Adipose tissue (tissue), 3 donors: Measurements from ENCODE around the gene CTBP1. TPM values are rescaled to one million over a fixed set of nuclear protein-coding genes. Genes with fewer than 3 reads are reported as not detected.

ENCODE experiments used
- H3K27ac ChIP-seq: one replicate; pipeline ENCODE4 v1.5.1; 2013; ENCODE audit warnings: low read depth, low read length
- WGBS, 3 donors: extraction: QIAGEN DNeasy Blood & Tissue Kit; methylation state at CpG; one replicate each; pipeline ENCODE4 v1.1.7; 2013; 5-methylcytosine and 5-hydroxymethylcytosine counted together
- polyA plus RNA-seq, 3 donors: library from polyadenylated mRNA; stranded (reverse); fragments of 200-250 nt; gene quantifications; one replicate each; pipeline ENCODE4 v1.2.3, GENCODE V29; 2013
- donor health status: healthy with polysubstance abuse.
- donor health status: Bipolar disorder and iron deficiency.
- donor health status: healthy.

Gene CTBP1
- polyA plus RNA-seq, 3 donors, result 102 to 144 (median 109) TPM

GRCh38 chr4:1285790-1286553 is 37.0 kb upstream of the CTBP1 start:
- WGBS, 3 donors, result 81 to 89% (median 85%) methylated on average over 20 to 21 of the region's 21 CpGs
- no peak overlapping the region for H3K27ac ChIP-seq

DNA sequence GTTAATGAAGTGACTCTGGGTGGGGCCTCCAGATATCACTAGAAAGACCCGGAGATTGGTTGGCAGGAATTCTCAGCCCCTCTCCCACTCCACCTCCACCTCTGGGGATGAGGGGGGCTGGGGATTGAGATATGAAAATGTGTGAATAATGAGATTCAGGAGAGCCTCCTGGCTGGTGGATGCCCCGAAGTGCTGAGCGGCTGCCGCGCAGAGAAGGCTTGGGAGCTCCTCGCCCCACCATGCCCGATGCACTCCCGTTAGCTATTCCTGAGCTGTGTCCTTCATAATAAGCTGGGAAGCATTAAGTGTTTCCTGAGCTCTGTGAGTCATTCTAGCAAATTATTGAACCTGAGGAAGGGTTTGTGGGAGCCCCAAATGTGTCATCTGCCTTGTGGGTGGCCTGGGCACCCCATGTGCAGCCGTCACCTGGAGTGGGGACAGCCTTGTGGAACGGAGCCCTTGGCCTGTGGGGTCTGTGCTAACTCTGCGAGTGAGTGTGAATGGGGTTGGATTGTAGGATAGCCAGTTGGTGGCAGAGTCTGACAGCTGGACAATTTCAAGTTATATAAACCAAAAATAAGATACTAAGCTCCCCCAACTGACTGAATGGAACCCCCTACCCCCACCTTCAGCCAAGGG is 36.3 kb upstream of the CTBP1 start:
- 76 to 83% (median 77%) methylated on average over 11 of the region's 11 CpGs for WGBS, 3 donors

DNA sequence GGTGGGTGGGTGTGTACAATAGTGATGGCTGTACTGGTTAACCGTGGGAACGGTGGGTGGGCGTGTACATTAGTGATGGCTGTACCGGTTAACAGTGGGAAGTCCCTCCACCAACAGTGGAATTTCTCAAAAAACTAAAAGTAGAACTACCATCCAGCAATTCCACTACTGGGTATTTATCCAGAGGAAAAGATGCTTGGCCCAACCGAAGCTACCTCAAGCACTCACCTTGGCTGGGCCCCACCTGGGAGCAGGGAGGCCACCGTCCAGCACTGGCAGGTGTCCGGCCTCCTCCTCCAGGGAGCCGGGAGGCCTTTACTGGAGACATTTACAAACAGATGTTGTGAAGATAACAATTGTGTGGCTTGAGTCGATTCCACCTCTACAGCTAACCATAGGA is 34.8 kb upstream of the CTBP1 start:
- H3K27ac ChIP-seq, result no peak overlapping the region
- WGBS, 3 donors, result 82 to 91% (median 88%) methylated on average over 9 of the region's 9 CpGs

More for the DNA sequence above, 36.3 kb upstream of the CTBP1 start:
- no peak overlapping the region for H3K27ac ChIP-seq

GRCh38 chr4:1279253-1279652 is 30.3 kb upstream of the CTBP1 start:
- no peak overlapping the region for H3K27ac ChIP-seq
- 89 to 91% (median 91%) methylated on average over 10 of the region's 10 CpGs for WGBS, 3 donors

GRCh38 chr4:1277667-1278665 is 29.0 kb upstream of the CTBP1 start:
- WGBS, 3 donors, result 83 to 84% (median 83%) methylated on average over 15 of the region's 15 CpGs
- no peak overlapping the region for H3K27ac ChIP-seq

GRCh38 chr4:1276984-1277383 is 28.1 kb upstream of the CTBP1 start:
- H3K27ac ChIP-seq, result no peak overlapping the region
- 92 to 95% (median 93%) methylated on average over 2 of the region's 2 CpGs for WGBS, 3 donors

- H3K27ac ChIP-seq, result no peak overlapping the region
- 72 to 82% (median 77%) methylated on average over 9 of the region's 9 CpGs for WGBS, 3 donors
These were observed 25.9 kb upstream of the CTBP1 start for GRCh38 chr4:1274871-1275270.

- WGBS, 3 donors, result 95 to 98% (median 98%) methylated on average over 5 of the region's 5 CpGs
These were observed 22.8 kb upstream of the CTBP1 start for GRCh38 chr4:1271686-1272085.

GRCh38 chr4:1269209-1269608 is 20.3 kb upstream of the CTBP1 start:
- no peak overlapping the region for H3K27ac ChIP-seq

More at GRCh38 chr4:1271686-1272085, 22.8 kb upstream of the CTBP1 start:
- no peak overlapping the region for H3K27ac ChIP-seq

GRCh38 chr4:1266881-1267763 is 18.2 kb upstream of the CTBP1 start:
- 86 to 91% (median 86%) methylated on average over 9 of the region's 9 CpGs for WGBS, 3 donors
- H3K27ac ChIP-seq, result no peak overlapping the region

GRCh38 chr4:1265351-1265750 is 16.4 kb upstream of the CTBP1 start:
- WGBS, 3 donors, result 95 to 97% (median 96%) methylated on average over 11 of the region's 11 CpGs

GRCh38 chr4:1264942-1265341 is 16.0 kb upstream of the CTBP1 start:
- H3K27ac ChIP-seq, result no peak overlapping the region
- WGBS, 3 donors, result 94 to 96% (median 95%) methylated on average over 3 of the region's 3 CpGs

More at GRCh38 chr4:1265351-1265750, 16.4 kb upstream of the CTBP1 start:
- H3K27ac ChIP-seq, result no peak overlapping the region

DNA sequence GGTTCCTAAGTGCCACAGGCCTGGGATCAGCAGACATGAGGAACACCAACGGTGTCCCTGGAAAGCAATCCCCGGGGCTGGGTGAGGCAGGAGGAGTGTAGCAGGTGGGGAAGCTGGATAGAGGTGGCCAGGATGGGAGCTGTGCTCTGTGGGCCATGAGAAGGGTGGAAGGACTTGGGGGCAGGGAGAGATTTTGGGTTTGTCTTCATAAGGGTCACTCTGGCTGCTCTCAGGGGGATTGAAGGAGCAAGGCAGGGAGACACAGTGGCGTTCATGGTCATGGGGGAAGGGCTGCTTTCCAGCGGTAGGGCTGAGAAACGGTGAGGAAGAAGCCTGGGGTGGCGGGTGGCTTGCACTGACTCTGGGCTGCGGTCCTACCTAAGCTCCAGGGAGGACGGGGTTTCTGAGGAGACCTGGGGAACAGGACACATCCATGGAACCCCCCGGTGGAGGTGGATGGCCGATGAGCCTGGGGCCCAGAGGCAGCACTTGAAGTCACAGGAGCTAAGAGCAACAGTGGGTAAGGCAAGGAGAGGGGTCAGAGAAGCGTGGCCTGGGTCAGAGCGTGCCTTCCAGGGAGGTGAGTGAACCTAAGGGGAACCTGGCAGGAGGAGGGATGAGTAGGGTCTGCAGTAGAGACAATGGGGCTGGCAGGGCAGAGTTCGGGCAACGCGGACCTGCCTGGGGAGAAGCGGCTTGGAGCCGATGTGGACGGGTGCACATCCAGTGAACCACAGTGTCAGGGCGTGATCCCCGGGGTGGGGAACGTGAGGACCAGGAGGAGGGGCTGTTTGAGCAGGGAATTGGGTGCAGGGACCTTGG is 12.4 kb upstream of the CTBP1 start:
- no peak overlapping the region for H3K27ac ChIP-seq
- whole genome bisulfite sequencing, 3 donors, result 90 to 94% (median 92%) methylated on average over 21 of the region's 21 CpGs

GRCh38 chr4:1260418-1261106 is 11.6 kb upstream of the CTBP1 start:
- H3K27ac ChIP-seq, result no peak overlapping the region
- WGBS, 3 donors, result 92 to 93% (median 92%) methylated on average over 24 of the region's 24 CpGs

- 82 to 91% (median 90%) methylated on average over 4 of the region's 4 CpGs for WGBS, 3 donors
- H3K27ac ChIP-seq, result no peak overlapping the region
These were observed 11.0 kb upstream of the CTBP1 start for GRCh38 chr4:1259966-1260365.

DNA sequence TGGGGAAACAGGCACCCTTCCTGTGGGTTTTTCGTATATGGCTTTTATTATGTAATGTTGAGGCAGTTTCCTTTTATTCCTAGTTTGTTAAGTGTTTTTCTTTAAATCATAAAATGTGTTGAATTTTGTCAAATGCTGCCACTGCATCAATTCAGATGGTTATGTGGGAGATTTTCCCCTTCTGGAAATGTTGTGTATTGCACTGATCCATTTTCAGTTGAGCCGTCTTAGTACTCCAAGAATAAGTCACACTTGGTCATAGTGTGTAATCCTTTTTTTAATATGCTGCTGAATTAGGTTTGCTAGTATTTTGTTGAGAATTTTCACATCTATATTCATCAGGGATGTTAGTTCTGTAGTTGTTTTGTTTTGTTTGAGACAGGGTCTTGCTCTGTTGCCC is 9.5 kb upstream of the CTBP1 start:
- no peak overlapping the region for H3K27ac ChIP-seq
- 80 to 99% (median 85%) methylated on average over 2 of the region's 2 CpGs for WGBS, 3 donors

- no peak overlapping the region for H3K27ac ChIP-seq
- 94 to 98% (median 95%) methylated on average over 2 of the region's 2 CpGs for WGBS, 3 donors
These were observed 6.8 kb upstream of the CTBP1 start for GRCh38 chr4:1255699-1256098.
